GM18868 (cell line): ENCODE data around the gene CAMSAP1.

Source experiments
- ATAC-seq: cut with Tn5 transposase; IDR thresholded peaks from one replicate; pipeline ENCODE4 v1.9.1; 2021; ENCODE audit warnings: mild to moderate bottlenecking, moderate library complexity; ENCODE audit not compliant: unreplicated experiment

Gene CAMSAP1

GRCh38 chr9:135840539-135840938 lies 66.8 kb downstream of the CAMSAP1 start:
- ATAC-seq, result no peak

- no peak for ATAC-seq
These were observed 67.2 kb downstream of the CAMSAP1 start for GRCh38 chr9:135840107-135840506.

- no peak for ATAC-seq
These were observed 67.8 kb downstream of the CAMSAP1 start for GRCh38 chr9:135839516-135839915.

GRCh38 chr9:135835131-135835530 lies 72.2 kb downstream of the CAMSAP1 start:
- no peak for ATAC-seq

GRCh38 chr9:135833864-135834263 lies 73.5 kb downstream of the CAMSAP1 start:
- no peak for ATAC-seq

- ATAC-seq, result no peak
These were observed 76.8 kb downstream of the CAMSAP1 start for GRCh38 chr9:135830496-135830895.

GRCh38 chr9:135828656-135829055 lies 78.7 kb downstream of the CAMSAP1 start:
- no peak for ATAC-seq

GRCh38 chr9:135827866-135828580 lies 79.3 kb downstream of the CAMSAP1 start:
- ATAC-seq, result no peak

GRCh38 chr9:135827301-135827700 lies 80.0 kb downstream of the CAMSAP1 start:
- ATAC-seq, result no peak

- no peak for ATAC-seq
These were observed 81.2 kb downstream of the CAMSAP1 start for GRCh38 chr9:135826188-135826545.

GRCh38 chr9:135825435-135826187 lies 81.7 kb downstream of the CAMSAP1 start:
- no peak for ATAC-seq

GRCh38 chr9:135823036-135823435 lies 84.3 kb downstream of the CAMSAP1 start:
- no peak for ATAC-seq

GRCh38 chr9:135822374-135822755 lies 85.0 kb downstream of the CAMSAP1 start:
- no peak for ATAC-seq

GRCh38 chr9:135821733-135822373 lies 85.5 kb downstream of the CAMSAP1 start:
- ATAC-seq, result no peak

- no peak for ATAC-seq
These were observed 86.2 kb downstream of the CAMSAP1 start for GRCh38 chr9:135821116-135821515.

GRCh38 chr9:135820661-135821060 lies 86.7 kb downstream of the CAMSAP1 start:
- no peak for ATAC-seq

- no peak for ATAC-seq
These were observed 87.4 kb downstream of the CAMSAP1 start for GRCh38 chr9:135819905-135820304.

- no peak for ATAC-seq
These were observed 88.4 kb downstream of the CAMSAP1 start for GRCh38 chr9:135818718-135819475.

GRCh38 chr9:135817951-135818717 lies 89.2 kb downstream of the CAMSAP1 start:
- no peak for ATAC-seq

GRCh38 chr9:135816651-135816970 lies 90.7 kb downstream of the CAMSAP1 start:
- ATAC-seq, result no peak
